HG02981 (cell line): ENCODE results near the gene ZDHHC12.
A peak's percentile ranks its signal among the peaks of the same experiment; 100 is the strongest.
"Not testable (repeated sequence)": the region's sequence is repeated elsewhere in the genome, so short reads cannot be mapped to it uniquely, and the experiment has no call there.

Experiments used
- ATAC-seq: cut with Tn5 transposase; IDR thresholded peaks from one replicate; pipeline ENCODE4 v1.9.1; 2021; ENCODE audit warnings: mild to moderate bottlenecking, moderate library complexity; ENCODE audit not compliant: unreplicated experiment

ZDHHC12 gene

GRCh38 chr9:128712451-128713410 lies 11.2 kb downstream of the ZDHHC12 start:
- no peak for ATAC-seq

- ATAC-seq: no peak
Measured at GRCh38 chr9:128707446-128707845, 16.5 kb downstream of the ZDHHC12 start.

GRCh38 chr9:128706671-128707381 lies 17.1 kb downstream of the ZDHHC12 start:
- no peak for ATAC-seq

GRCh38 chr9:128706045-128706444 lies 17.9 kb downstream of the ZDHHC12 start:
- no peak for ATAC-seq

- ATAC-seq: no peak
Measured at GRCh38 chr9:128705051-128705965, 18.6 kb downstream of the ZDHHC12 start.

GRCh38 chr9:128704356-128704670 lies 19.6 kb downstream of the ZDHHC12 start:
- no peak for ATAC-seq

GRCh38 chr9:128703616-128704355 lies 20.1 kb downstream of the ZDHHC12 start:
- no peak for ATAC-seq

- peak; percentile 13 for ATAC-seq
Measured at GRCh38 chr9:128702949-128703615, 20.8 kb downstream of the ZDHHC12 start.

GRCh38 chr9:128702445-128702948 lies 21.4 kb downstream of the ZDHHC12 start, which contains the start of gene PKN3:
PKN3 (plus strand) TSS chr9:128702503; CDS start chr9:128702916, 413 bp downstream.
- peak; percentile 80 for ATAC-seq

- no peak for ATAC-seq
Measured at GRCh38 chr9:128701227-128701854, 22.6 kb downstream of the ZDHHC12 start.

GRCh38 chr9:128699096-128699795 lies 24.7 kb downstream of the ZDHHC12 start:
- not testable (repeated sequence) for ATAC-seq

GRCh38 chr9:128696923-128697707 lies 26.8 kb downstream of the ZDHHC12 start:
- ATAC-seq: no peak

GRCh38 chr9:128694344-128694743 lies 29.6 kb downstream of the ZDHHC12 start:
- ATAC-seq: no peak

GRCh38 chr9:128693738-128694137 lies 30.2 kb downstream of the ZDHHC12 start:
- not testable (repeated sequence) for ATAC-seq

GRCh38 chr9:128690684-128691034 lies 33.3 kb downstream of the ZDHHC12 start:
- no peak for ATAC-seq

- ATAC-seq: peak; percentile 3
Measured at GRCh38 chr9:128689820-128690683, 33.9 kb downstream of the ZDHHC12 start.

GRCh38 chr9:128689293-128689774 lies 34.6 kb downstream of the ZDHHC12 start:
- peak; percentile 15 for ATAC-seq
